ENCODE measurements around the gene PCDH17.

DNA sequence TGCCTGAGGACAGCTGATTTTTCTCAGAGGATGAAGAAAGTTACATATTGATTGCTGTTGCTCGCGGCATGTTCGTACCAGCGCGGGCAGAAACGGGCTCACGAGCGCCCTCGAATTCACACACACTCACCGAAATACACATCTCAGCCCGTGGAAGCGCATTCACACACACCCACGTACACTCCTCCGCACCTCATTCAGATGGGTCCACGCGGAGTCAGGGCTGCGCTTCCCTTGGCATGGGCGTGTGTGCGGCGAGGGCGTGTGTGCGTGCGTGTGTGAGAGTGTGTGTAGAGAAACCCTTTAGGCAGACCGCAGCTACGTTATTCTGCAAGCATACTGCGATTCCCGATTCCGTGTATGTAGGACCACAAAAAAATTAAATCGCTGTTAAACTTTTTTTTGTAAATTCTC lies 2.1 kb upstream of the PCDH17 start:
- TF ChIP-seq POLR2A (IDR thresholded peaks at IDR 0.05): no peak
- TF ChIP-seq, protein P1, sequence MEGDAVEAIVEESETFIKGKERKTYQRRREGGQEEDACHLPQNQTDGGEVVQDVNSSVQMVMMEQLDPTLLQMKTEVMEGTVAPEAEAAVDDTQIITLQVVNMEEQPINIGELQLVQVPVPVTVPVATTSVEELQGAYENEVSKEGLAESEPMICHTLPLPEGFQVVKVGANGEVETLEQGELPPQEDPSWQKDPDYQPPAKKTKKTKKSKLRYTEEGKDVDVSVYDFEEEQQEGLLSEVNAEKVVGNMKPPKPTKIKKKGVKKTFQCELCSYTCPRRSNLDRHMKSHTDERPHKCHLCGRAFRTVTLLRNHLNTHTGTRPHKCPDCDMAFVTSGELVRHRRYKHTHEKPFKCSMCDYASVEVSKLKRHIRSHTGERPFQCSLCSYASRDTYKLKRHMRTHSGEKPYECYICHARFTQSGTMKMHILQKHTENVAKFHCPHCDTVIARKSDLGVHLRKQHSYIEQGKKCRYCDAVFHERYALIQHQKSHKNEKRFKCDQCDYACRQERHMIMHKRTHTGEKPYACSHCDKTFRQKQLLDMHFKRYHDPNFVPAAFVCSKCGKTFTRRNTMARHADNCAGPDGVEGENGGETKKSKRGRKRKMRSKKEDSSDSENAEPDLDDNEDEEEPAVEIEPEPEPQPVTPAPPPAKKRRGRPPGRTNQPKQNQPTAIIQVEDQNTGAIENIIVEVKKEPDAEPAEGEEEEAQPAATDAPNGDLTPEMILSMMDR (IDR thresholded peaks at IDR 0.05): no peak
